GM23338 (cell line): ENCODE results near the gene PIGS. TPM values are rescaled to one million over a fixed set of nuclear protein-coding genes. Genes with fewer than 3 reads are reported as not detected.

Source experiments
- ATAC-seq: fragments of 200-7000 bp; cut with Tn5 transposase; 3 replicates; pipeline ENCODE4 v1.9.1; 2020
- DNase-seq: peaks from one replicate; pipeline ENCODE4 v3.0.0-alpha.2; 2015; ENCODE audit warnings: low spot score
- H2AFZ ChIP-seq: fragments of 200-600 bp; sonication (generic); 2 replicates; pipeline ENCODE4 v1.8.0; 2016; ENCODE audit warnings: antibody characterized with exemption, mild to moderate bottlenecking, moderate library complexity
- H3F3A ChIP-seq: fragments of 200-600 bp; sonication (generic); replicated peaks from 2 replicates; pipeline ENCODE4 v1.8.0; 2017; ENCODE audit warnings: antibody characterized with exemption, mixed run types, low read depth
- H3K27ac ChIP-seq: fragments of 200-600 bp; sonication (generic); 2 replicates; pipeline ENCODE4 v1.6.1; 2016; ENCODE audit warnings: low read depth
- H3K27me3 ChIP-seq: fragments of 200-600 bp; sonication (generic); 2 replicates; pipeline ENCODE4 v1.8.0; 2016; ENCODE audit warnings: mild to moderate bottlenecking, mixed run types, moderate library complexity; ENCODE audit not compliant: insufficient read depth
- H3K36me3 ChIP-seq: fragments of 200-600 bp; sonication (generic); 2 replicates; pipeline ENCODE4 v1.8.0; 2016; ENCODE audit warnings: mild to moderate bottlenecking; ENCODE audit not compliant: insufficient read depth
- H3K4me1 ChIP-seq: fragments of 200-600 bp; sonication (generic); 2 replicates; pipeline ENCODE4 v1.8.0; 2016; ENCODE audit warnings: mild to moderate bottlenecking, moderate library complexity; ENCODE audit not compliant: insufficient read depth
- H3K4me2 ChIP-seq: fragments of 200-600 bp; sonication (generic); 2 replicates; pipeline ENCODE4 v1.7.1; 2017; ENCODE audit warnings: mixed run types
- H3K4me3 ChIP-seq: fragments of 200-600 bp; sonication (generic); 2 replicates; pipeline ENCODE4 v1.6.1; 2016; ENCODE audit warnings: mixed run types
- H3K79me2 ChIP-seq: fragments of 200-600 bp; sonication (generic); replicated peaks from 2 replicates; pipeline ENCODE4 v1.8.0; 2017; ENCODE audit warnings: mild to moderate bottlenecking; ENCODE audit not compliant: insufficient read depth
- H3K9me2 ChIP-seq: fragments of 200-600 bp; sonication (generic); 2 replicates; pipeline ENCODE4 v1.8.0; 2017; ENCODE audit not compliant: insufficient read depth
- H4K20me1 ChIP-seq: fragments of 200-600 bp; sonication (generic); replicated peaks from 2 replicates; pipeline ENCODE4 v1.8.0; 2017; ENCODE audit warnings: mild to moderate bottlenecking; ENCODE audit not compliant: insufficient read depth
- H3K27ac Mint-ChIP-seq: 2 replicates; pipeline ENCODE4 v1.8.0; 2020; ENCODE audit warnings: inconsistent platforms, mild to moderate bottlenecking, moderate library complexity, mixed read lengths
- H3K27me3 Mint-ChIP-seq: 3 replicates; pipeline ENCODE4 v1.8.0; 2022; ENCODE audit warnings: low read depth, mild to moderate bottlenecking, moderate library complexity, mixed read lengths, inconsistent platforms; ENCODE audit not compliant: insufficient read depth, poor library complexity
- H3K36me3 Mint-ChIP-seq: 3 replicates; pipeline ENCODE4 v1.8.0; 2021; ENCODE audit warnings: low read depth, mild to moderate bottlenecking, inconsistent platforms, moderate library complexity, mixed read lengths
- H3K4me1 Mint-ChIP-seq: 3 replicates; pipeline ENCODE4 v1.8.0; 2020; ENCODE audit warnings: mild to moderate bottlenecking, inconsistent platforms, mixed read lengths
- H3K4me3 Mint-ChIP-seq: 3 replicates; pipeline ENCODE4 v1.8.0; 2021; ENCODE audit warnings: moderate library complexity, mild to moderate bottlenecking, inconsistent platforms, mixed read lengths
- H3K9me3 Mint-ChIP-seq: 3 replicates; pipeline ENCODE4 v1.8.0; 2020; ENCODE audit warnings: moderate library complexity, mild to moderate bottlenecking, inconsistent platforms, mixed read lengths
- CREB1 ChIP-seq: fragments of 250-450 bp; sonication (Bioruptor Pico); IDR thresholded peaks from 2 replicates; pipeline ENCODE4 v1.5.0; 2020; ENCODE audit warnings: low read depth, mild to moderate bottlenecking, moderate library complexity
- CTCF ChIP-seq, 2 experiments: fragments of 200-600 bp in 1 of 2; sonication (generic) in 1 of 2; conservative IDR thresholded peaks; 2 replicates each; pipeline versions ENCODE4 v1.5.1 to v1.6.1; 2016 to 2017; ENCODE audit warnings: antibody characterized with exemption in 2 of 2, low read depth in 2 of 2, mild to moderate bottlenecking in 2 of 2, moderate library complexity in 1 of 2
- ETS1 ChIP-seq: IDR thresholded peaks from 2 replicates; pipeline ENCODE4 v1.6.1; 2016; ENCODE audit warnings: antibody characterized with exemption
- EZH2 ChIP-seq: fragments of 200-600 bp; sonication (generic); IDR thresholded peaks from one replicate; pipeline ENCODE4 v1.8.0; 2017; ENCODE audit warnings: antibody characterized with exemption, mild to moderate bottlenecking, low read depth; ENCODE audit not compliant: unreplicated experiment
- EZH2phosphoT487 ChIP-seq: fragments of 200-600 bp; sonication (generic); IDR thresholded peaks from one replicate; pipeline ENCODE4 v1.8.1; 2018; ENCODE audit warnings: antibody characterized with exemption; ENCODE audit not compliant: unreplicated experiment
- JUNB ChIP-seq: IDR thresholded peaks from one replicate; pipeline ENCODE4 v1.6.1; 2016; ENCODE audit warnings: antibody characterized with exemption; ENCODE audit not compliant: unreplicated experiment
- NANOG ChIP-seq: IDR thresholded peaks from 2 replicates; pipeline ENCODE4 v1.6.1; 2016; ENCODE audit warnings: antibody characterized with exemption, borderline replicate concordance
- POLR2AphosphoS5 ChIP-seq: IDR thresholded peaks from 2 replicates; pipeline ENCODE4 v1.6.1; 2016; ENCODE audit warnings: antibody characterized with exemption, low read depth
- REST ChIP-seq: IDR thresholded peaks from one replicate; pipeline ENCODE4 v1.6.1; 2018; ENCODE audit warnings: antibody characterized with exemption; ENCODE audit not compliant: unreplicated experiment
- STAT1 ChIP-seq: IDR thresholded peaks from one replicate; pipeline ENCODE4 v1.6.1; 2016; ENCODE audit warnings: antibody characterized with exemption; ENCODE audit not compliant: unreplicated experiment
- ZNF114 ChIP-seq: fragments of 250-450 bp; sonication (Bioruptor Pico); IDR thresholded peaks from 2 replicates; pipeline ENCODE4 v1.5.0; 2020; ENCODE audit warnings: mild to moderate bottlenecking, moderate library complexity
- ZNF331 ChIP-seq: fragments of 250-450 bp; sonication (Bioruptor Pico); IDR thresholded peaks from 2 replicates; pipeline ENCODE4 v1.5.0; 2020; ENCODE audit warnings: low read depth, mild to moderate bottlenecking, moderate library complexity
- ZNF462 ChIP-seq: fragments of 250-450 bp; sonication (Bioruptor Pico); IDR thresholded peaks from 2 replicates; pipeline ENCODE4 v1.5.0; 2020; ENCODE audit warnings: mild to moderate bottlenecking, moderate library complexity
- polyA plus RNA-seq: library from polyadenylated mRNA; unstranded; fragments of >200 nt; fragmentation: Nextera tagmentation; extraction: Ambion mirVana; gene quantifications from 2 replicates; pipeline ENCODE4 v1.2.1, GENCODE V29; 2016
- total RNA-seq: library from RNA; depleted of rRNA; stranded (reverse); fragments of >200 nt; shearing (Covaris generic); gene quantifications from 2 replicates; pipeline ENCODE4 v1.2.3, GENCODE V29; 2014

The PIGS gene
- total and polyA plus RNA-seq, 2 experiments from 2014 or later = 16.4 to 53.2 TPM

GRCh38 chr17:28545787-28546415, 25.4 kb downstream of the PIGS start:
- Histone ChIP-seq H4K20me1 (no peaks in the 10 kb centered on the region), H3F3A (no peaks in the 10 kb centered on the region), H3K4me1 (peaks cover 9% of the 10 kb centered on the region), H2AFZ (no peak overlapping the region), H3K27me3 (no peaks in the 10 kb centered on the region), H3K27ac (no peak overlapping the region), H3K9me2 (no peaks in the 10 kb centered on the region), H3K4me2 (no peak overlapping the region), H3K36me3 (no peaks in the 10 kb centered on the region), H3K79me2 (no peaks in the 10 kb centered on the region), H3K4me3 (no peak overlapping the region)
- no peak for DNase-seq
- TF ChIP-seq EZH2phosphoT487 (no peak), STAT1 (no peak), ZNF114 (CRISPR knock-in tag) (no peak), ZNF462 (CRISPR knock-in tag) (no peak), CREB1 (CRISPR knock-in tag) (no peak), ETS1 (no peak), ZNF331 (no peak), EZH2 (no peak), REST (no peak), JUNB (no peak), NANOG (no peak), POLR2AphosphoS5 (no peak), CTCF (conservative IDR thresholded peaks at IDR 0.05; ENCODE audit: low read depth in 2 of 2) (no peak)
- H3K9me3 Mint-ChIP-seq = no peaks in the 10 kb centered on the region
- H3K27ac Mint-ChIP-seq = no peak overlapping the region
- no peak for ATAC-seq
- H3K4me1 Mint-ChIP-seq = peaks cover 25% of the 10 kb centered on the region
- no peaks in the 10 kb centered on the region; the same call in 2 of the 3 replicates for H3K36me3 Mint-ChIP-seq
- H3K4me3 Mint-ChIP-seq = no peak overlapping the region; the same call in 2 of the 3 replicates
- peaks cover 10% of the 10 kb centered on the region for H3K27me3 Mint-ChIP-seq
